GM12878 (cell line): ENCODE measurements around the gene MX1. TPM values are rescaled to one million over a fixed set of nuclear protein-coding genes. Genes with fewer than 3 reads are reported as not detected.
A peak's percentile ranks its signal among the peaks of the same experiment; 100 is the strongest.

ENCODE experiments used
- ATAC-seq: fragments of 200-7000 bp; cut with Tn5 transposase; 3 replicates; pipeline ENCODE4 v1.9.1; 2020; ENCODE audit warnings: mild to moderate bottlenecking, moderate library complexity
- BruUV-seq: library from RNA; stranded (reverse); fragments of 400-500 nt; replicated peaks from 2 replicates; lab custom pipeline; 2021; lab: Mats Ljungman, UMichigan
- CTCF ChIA-PET: fragments of 300-600 bp; sonication (Branson Sonifier 250); formaldehyde crosslinking; extraction: SDS; loops from one replicate; lab custom pipeline; 2021; ENCODE audit warnings: inconsistent platforms; lab: Yijun Ruan, JAX
- POLR2A ChIA-PET: fragments of 350-600 bp; formaldehyde crosslinking; extraction: SDS; loops from one replicate; lab custom pipeline; 2021; ENCODE audit warnings: inconsistent platforms; lab: Charles Lee
- RAD21 ChIA-PET: fragments of 300-600 bp; sonication (Branson Sonifier 250); formaldehyde crosslinking; loops from one replicate; lab custom pipeline; 2023; ENCODE audit warnings: antibody characterized with exemption; ENCODE audit not compliant: unreplicated experiment; lab: Charles Lee
- SMC1A ChIA-PET: fragments of 300-600 bp; sonication (Branson Sonifier 250); formaldehyde crosslinking; loops from one replicate; lab custom pipeline; 2023; ENCODE audit not compliant: unreplicated experiment, uncharacterized antibody; lab: Charles Lee
- DNase-seq: peaks from one replicate; pipeline ENCODE4 v3.0.0-alpha.2; 2011; ENCODE audit warnings: low read depth, low spot score
- FAIRE-seq: peaks from 3 replicates; lab custom pipeline; 2011; peaks lifted over from hg19 to GRCh38; lab: Jason Lieb, UNC
- H2AFZ ChIP-seq: 2 replicates; pipeline ENCODE4 v1.6.0; 2011; ENCODE audit warnings: low read depth, low read length, control low read depth; ENCODE audit not compliant: control insufficient read depth
- H3K27ac ChIP-seq: 2 replicates; pipeline ENCODE4 v1.5.1; 2011; ENCODE audit warnings: control low read depth; ENCODE audit not compliant: control insufficient read depth, insufficient read depth
- H3K27me3 ChIP-seq, 2 experiments: replicated peaks in 1 of 2; 2 replicates each; pipeline versions ENCODE4 v1.6.0 to v1.6.1; 2011; ENCODE audit warnings: low read length in 1 of 2; ENCODE audit not compliant: control insufficient read depth in 2 of 2, insufficient read depth in 2 of 2
- H3K36me3 ChIP-seq, 2 experiments: 2 replicates each; pipeline ENCODE4 v1.5.1; 2011; ENCODE audit warnings: low read length in 1 of 2; ENCODE audit not compliant: control insufficient read depth in 2 of 2, insufficient read depth in 2 of 2
- H3K4me1 ChIP-seq: 2 replicates; pipeline ENCODE4 v1.6.1; 2011; ENCODE audit warnings: mild to moderate bottlenecking, low read length, moderate library complexity, mixed read lengths; ENCODE audit not compliant: control insufficient read depth, insufficient read depth
- H3K4me2 ChIP-seq: 2 replicates; pipeline ENCODE4 v1.6.0; 2011; ENCODE audit warnings: control low read depth; ENCODE audit not compliant: control insufficient read depth, insufficient read depth
- H3K4me3 ChIP-seq: fragments of 200-600 bp; sonication (generic); 2 replicates; pipeline ENCODE4 v1.5.1; 2016
- H3K79me2 ChIP-seq: 2 replicates; pipeline ENCODE4 v1.6.0; 2011; ENCODE audit warnings: low read length; ENCODE audit not compliant: control insufficient read depth, insufficient read depth
- H3K9ac ChIP-seq: 2 replicates; pipeline ENCODE4 v1.8.0; 2011; ENCODE audit warnings: low read length, control low read depth, mixed read lengths; ENCODE audit not compliant: control insufficient read depth, insufficient read depth
- H3K9me3 ChIP-seq: replicated peaks from 3 replicates; pipeline ENCODE4 v1.5.1; 2011; ENCODE audit warnings: mild to moderate bottlenecking, low read length; ENCODE audit not compliant: control insufficient read depth, insufficient read depth
- H4K20me1 ChIP-seq: 2 replicates; pipeline ENCODE4 v1.6.0; 2011; ENCODE audit not compliant: control insufficient read depth, insufficient read depth
- SREBF1 ChIP-seq: IDR thresholded peaks from 2 replicates; pipeline ENCODE4 v1.6.1; 2012; ENCODE audit warnings: mild to moderate bottlenecking, low read length
- ZBTB40 ChIP-seq: fragments of 450-650 bp; IDR thresholded peaks from 2 replicates; pipeline ENCODE4 v1.6.1; 2016; ENCODE audit warnings: mild to moderate bottlenecking, moderate library complexity, borderline replicate concordance
- WGBS: methylation state at CpG from one replicate; pipeline ENCODE4 v1.1.6; 2016; ENCODE audit warnings: low lambda C conversion rate; ENCODE audit not compliant: insufficient replicate concordance, insufficient coverage; ENCODE audit errors: missing lambda C conversion rate; 5-methylcytosine and 5-hydroxymethylcytosine counted together
- in situ Hi-C: fragments of 300-500 bp; cut with MboI; formaldehyde crosslinking; loops from 9 replicates; pipeline ENCODE4 v1.14.3; 2018; ENCODE audit warnings: mixed read lengths
- intact Hi-C: fragments of 100-400 bp; cut with micrococcal nuclease; formaldehyde crosslinking; loops from one replicate; pipeline ENCODE4 v1.14.2; 2022; ENCODE audit not compliant: unreplicated experiment
- polyA plus RNA-seq, 11 experiments: library from polyadenylated mRNA; depleted of rRNA in 4 of 11; unstranded in 6 of 11; stranded (reverse) in 5 of 11; fragments of >200 nt; fragmentation: Nextera tagmentation in 4 of 11; fragmentation: Illumina TruSeq in 1 of 11; extraction: Ambion mirVana in 4 of 11; extraction: Trizol in 1 of 11; gene quantifications; 1 replicate in 1 of 11; 2 replicates in 10 of 11; pipeline versions ENCODE4 v1.2.1 to v1.2.3, GENCODE V29; 2011 to 2016; ENCODE audit warnings: inconsistent platforms in 2 of 11, missing spikeins in 2 of 11, low read depth in 1 of 11
- total RNA-seq, 4 experiments: library from RNA; depleted of rRNA in 3 of 4; stranded (reverse); fragments of >200 nt in 3 of 4; fragmentation: Illumina TruSeq in 1 of 4; extraction: Trizol in 1 of 4; gene quantifications; 2 replicates each; pipeline versions ENCODE4 v1.2.1 to v1.2.3, GENCODE V29; 2013 to 2021

Gene MX1
- total and polyA plus RNA-seq, 10 of the 15 experiments (the other 5 are each of a cell fraction or from before 2014, with no cell fraction given): 75.9 to 385 (median 302) TPM

DNA sequence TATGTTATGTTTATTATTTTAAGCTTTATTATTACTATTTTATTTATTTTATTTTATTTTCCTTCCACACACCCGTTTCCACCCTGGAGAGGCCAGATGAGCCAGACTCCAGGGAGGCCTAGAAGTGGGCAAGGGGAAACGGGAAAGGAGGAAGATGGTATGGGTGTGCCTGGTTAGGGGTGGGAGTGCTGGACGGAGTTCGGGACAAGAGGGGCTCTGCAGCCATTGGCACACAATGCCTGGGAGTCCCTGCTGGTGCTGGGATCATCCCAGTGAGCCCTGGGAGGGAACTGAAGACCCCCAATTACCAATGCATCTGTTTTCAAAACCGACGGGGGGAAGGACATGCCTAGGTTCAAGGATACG is 468 bp upstream of the MX1 start:
- Histone ChIP-seq H3K4me3 (peak overlapping the region; percentile 93), H3K4me2 (peak overlapping the region; percentile 95), H3K9me3 (no peaks in the 10 kb centered on the region; the same call in 2 of the 3 replicates), H3K36me3 (peaks cover 0 to 30% of the 10 kb centered on the region in 2 experiments; a peak in 2 of 4 replicates), H3K27ac (peak overlapping the region; percentile 100), H3K9ac (peak overlapping the region; percentile 100), H3K79me2 (peaks cover 59% of the 10 kb centered on the region), H2AFZ (peak overlapping the region; percentile 54), H3K4me1 (peaks cover 39% of the 10 kb centered on the region), H4K20me1 (peaks cover 6% of the 10 kb centered on the region), H3K27me3 (no peaks in the 10 kb centered on the region)
- 16% methylated on average over 7 of the region's 7 CpGs for WGBS
- TSS peak; percentile 97 for BruUV-seq
- RAD21 ChIA-PET: interaction anchor here (1.0 to 3.8 kb wide), 5 partner anchors 53 to 143 kb away, joined by 3 to 36 read pairs (median 6); partner anchors contain the start of gene MX2
- POLR2A ChIA-PET: interaction anchor here (1.0 to 7.8 kb wide), 7 partner anchors 8 to 501 kb away, joined by 3 to 80 read pairs (median 9); no protein-coding TSS in a partner anchor
- FAIRE-seq: no peak
- CTCF ChIA-PET: interaction anchor here (1.6 to 5.8 kb wide), 5 partner anchors 10 to 142 kb away, joined by 3 to 45 read pairs (median 16); no protein-coding TSS in a partner anchor
- in situ Hi-C loops (no loop called here), intact Hi-C loops (no loop called here)
- SMC1A ChIA-PET: interaction anchor here (1.3 to 5.6 kb wide), 6 partner anchors 13 to 142 kb away, joined by 4 to 47 read pairs (median 10); no protein-coding TSS in a partner anchor
- TF ChIP-seq SREBF1 (no peak), ZBTB40 (peak; percentile 55)
- peak; percentile 1; the same call in 2 of the 3 replicates for ATAC-seq
- no peak for DNase-seq
